ENCODE data around the gene PTPRG.
"Not testable (repeated sequence)": the region's sequence is repeated elsewhere in the genome, so short reads cannot be mapped to it uniquely, and the experiment has no call there.

The PTPRG gene

GRCh38 chr3:61561374-61562041 lies at the start of gene PTPRG:
Gene PTPRG, plus strand, starts transcription at chr3:61561571. Its CDS starts 717 bp downstream, at chr3:61562288.
- no peak for DNase-seq

GRCh38 chr3:61518590-61518989 lies 42.8 kb upstream of the PTPRG start:
- DNase-seq: no peak

- DNase-seq: no peak
These were observed 40.3 kb upstream of the PTPRG start for GRCh38 chr3:61520966-61521628.

GRCh38 chr3:61522060-61522459 lies 39.3 kb upstream of the PTPRG start:
- DNase-seq: no peak

GRCh38 chr3:61522626-61523025 lies 38.7 kb upstream of the PTPRG start:
- DNase-seq: no peak

- no peak for DNase-seq
These were observed 36.4 kb upstream of the PTPRG start for GRCh38 chr3:61524933-61525332.

- no peak for DNase-seq
These were observed 35.1 kb upstream of the PTPRG start for GRCh38 chr3:61526308-61526707.

- no peak for DNase-seq
These were observed 34.4 kb upstream of the PTPRG start for GRCh38 chr3:61527011-61527410.

GRCh38 chr3:61530355-61530754 lies 31.0 kb upstream of the PTPRG start:
- DNase-seq: peak; percentile 32 to 50

- no peak for DNase-seq
These were observed 29.8 kb upstream of the PTPRG start for GRCh38 chr3:61531528-61531927.

- DNase-seq: no peak
These were observed 28.5 kb upstream of the PTPRG start for GRCh38 chr3:61532739-61533500.

- DNase-seq: no peak
These were observed 25.5 kb upstream of the PTPRG start for GRCh38 chr3:61535826-61536225.

GRCh38 chr3:61537366-61537765 lies 24.0 kb upstream of the PTPRG start:
- no peak for DNase-seq

GRCh38 chr3:61538486-61538885 lies 22.9 kb upstream of the PTPRG start:
- DNase-seq: no peak

- DNase-seq: no peak
These were observed 19.7 kb upstream of the PTPRG start for GRCh38 chr3:61541694-61542093.

- no peak for DNase-seq
These were observed 15.7 kb upstream of the PTPRG start for GRCh38 chr3:61545716-61546115.

GRCh38 chr3:61547625-61548024 lies 13.7 kb upstream of the PTPRG start:
- DNase-seq: no peak

- DNase-seq: not testable (repeated sequence)
These were observed 8.7 kb upstream of the PTPRG start for GRCh38 chr3:61552704-61553103.

GRCh38 chr3:61559136-61559731 lies 2.1 kb upstream of the PTPRG start:
- DNase-seq: no peak

- DNase-seq: no peak
These were observed 626 bp upstream of the PTPRG start for GRCh38 chr3:61560517-61561373.

GRCh38 chr3:61562042-61562720 lies 810 bp downstream of the PTPRG start:
- no peak for DNase-seq

GRCh38 chr3:61562721-61563312 lies 1.4 kb downstream of the PTPRG start:
- no peak for DNase-seq
